PC-3 (cell line): ENCODE measurements around the gene RGS7. TPM values are rescaled to one million over a fixed set of nuclear protein-coding genes. Genes with fewer than 3 reads are reported as not detected.

ENCODE experiments used
- ATAC-seq: fragments of 200-7000 bp; cut with Tn5 transposase; 2 replicates; pipeline ENCODE4 v1.9.1; 2020; ENCODE audit warnings: mild to moderate bottlenecking, moderate library complexity
- BruUV-seq: library from RNA; stranded (reverse); fragments of 400-500 nt; replicated peaks from 2 replicates; lab custom pipeline; 2021; lab: Mats Ljungman, UMichigan
- CTCF ChIA-PET: fragments of 300-600 bp; sonication (Branson Sonifier 250); formaldehyde crosslinking; loops from one replicate; lab custom pipeline; 2022; ENCODE audit warnings: antibody characterized with exemption; lab: Charles Lee
- POLR2A ChIA-PET: fragments of 300-600 bp; sonication (Branson Sonifier 250); formaldehyde crosslinking; loops from one replicate; lab custom pipeline; 2022; ENCODE audit warnings: antibody characterized with exemption; ENCODE audit not compliant: unreplicated experiment; lab: Charles Lee
- DNase-seq: peaks from one replicate; pipeline ENCODE4 v3.0.0-alpha.2; 2015
- H2AFZ ChIP-seq: fragments of 300-600 bp; sonication (generic); 2 replicates; pipeline ENCODE4 v1.6.0; 2016; ENCODE audit warnings: antibody characterized with exemption, low read length
- H3F3A ChIP-seq: fragments of 300-600 bp; sonication (generic); one replicate; pipeline ENCODE4 v1.6.0; 2017; ENCODE audit warnings: antibody characterized with exemption, low read length, control low read depth, mild to moderate bottlenecking; ENCODE audit not compliant: unreplicated experiment
- H3K27ac ChIP-seq: fragments of 300-600 bp; sonication (generic); 2 replicates; pipeline ENCODE4 v1.5.1; 2016; ENCODE audit warnings: mild to moderate bottlenecking, low read length
- H3K27me3 ChIP-seq: fragments of 300-600 bp; sonication (generic); 2 replicates; pipeline ENCODE4 v1.6.1; 2016; ENCODE audit warnings: low read length, mixed read lengths
- H3K36me3 ChIP-seq: fragments of 300-600 bp; sonication (generic); 2 replicates; pipeline ENCODE4 v1.6.1; 2016; ENCODE audit warnings: low read depth, mixed run types, low read length, mixed read lengths
- H3K4me1 ChIP-seq: fragments of 300-600 bp; sonication (generic); 2 replicates; pipeline ENCODE4 v1.5.1; 2016; ENCODE audit warnings: low read length; ENCODE audit not compliant: insufficient read depth
- H3K4me2 ChIP-seq: fragments of 300-600 bp; sonication (generic); 2 replicates; pipeline ENCODE4 v1.6.0; 2016; ENCODE audit warnings: low read length
- H3K4me3 ChIP-seq: fragments of 300-600 bp; sonication (generic); 2 replicates; pipeline ENCODE4 v1.5.1; 2016; ENCODE audit warnings: mild to moderate bottlenecking, low read length, mixed read lengths
- H3K79me2 ChIP-seq: fragments of 300-600 bp; sonication (generic); 2 replicates; pipeline ENCODE4 v1.6.1; 2017; ENCODE audit warnings: low read length, mixed read lengths
- H3K9ac ChIP-seq: fragments of 300-600 bp; sonication (generic); 2 replicates; pipeline ENCODE4 v1.6.0; 2016; ENCODE audit warnings: mild to moderate bottlenecking, low read length
- H3K9me2 ChIP-seq: fragments of 300-600 bp; sonication (generic); replicated peaks from 2 replicates; pipeline ENCODE4 v1.6.1; 2016; ENCODE audit warnings: mixed run types, low read length, mixed read lengths
- H3K9me3 ChIP-seq: fragments of 300-600 bp; sonication (generic); 2 replicates; pipeline ENCODE4 v1.6.1; 2016; ENCODE audit warnings: low read length, mixed read lengths
- H4K20me1 ChIP-seq: fragments of 300-600 bp; sonication (generic); 2 replicates; pipeline ENCODE4 v1.6.1; 2016; ENCODE audit warnings: low read length, mixed read lengths
- EZH2 ChIP-seq: fragments of 300-600 bp; sonication (generic); IDR thresholded peaks from one replicate; pipeline ENCODE4 v1.6.1; 2017; ENCODE audit warnings: antibody characterized with exemption, mild to moderate bottlenecking, low read length; ENCODE audit not compliant: unreplicated experiment
- EZH2phosphoT487 ChIP-seq: fragments of 300-600 bp; sonication (generic); IDR thresholded peaks from 2 replicates; pipeline ENCODE4 v1.6.1; 2018; ENCODE audit warnings: mild to moderate bottlenecking, antibody characterized with exemption, low read length, borderline replicate concordance
- intact Hi-C: fragments of 100-400 bp; cut with micrococcal nuclease; formaldehyde crosslinking; loops from 2 replicates; pipeline ENCODE4 v1.9.0; 2023
- total RNA-seq: library from RNA; depleted of rRNA; stranded (reverse); fragments of >200 nt; gene quantifications from 2 replicates; pipeline ENCODE4 v1.2.3, GENCODE V29; 2014
- TF ChIP-seq, protein P1 (sequence below): fragments of 300-600 bp; sonication (generic); conservative IDR thresholded peaks from 2 replicates; pipeline ENCODE4 v1.5.1; 2017; ENCODE audit warnings: antibody characterized with exemption, low read depth, mild to moderate bottlenecking, low read length

Gene RGS7
- total RNA-seq, 1 experiment from 2014 or later = 0.15 TPM

DNA sequence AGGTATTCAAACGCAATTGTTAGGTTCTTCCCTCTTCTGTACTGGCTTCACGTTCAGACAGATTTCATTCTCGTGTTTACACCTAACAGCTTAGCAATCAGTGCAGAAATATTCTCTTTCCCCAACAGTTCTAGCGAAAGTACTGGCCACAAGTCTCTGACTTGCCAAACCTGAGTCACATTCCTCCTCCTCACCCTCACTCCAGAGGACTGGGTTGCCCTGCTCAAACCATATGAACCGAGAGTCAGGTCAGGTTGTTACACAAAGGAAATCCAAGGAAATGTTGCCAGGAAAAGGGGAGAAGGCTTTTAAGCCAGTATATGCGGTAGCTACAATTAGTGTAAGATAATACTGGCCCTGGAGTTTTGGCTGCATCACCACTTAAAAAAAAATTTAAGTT is 282.5 kb downstream of the RGS7 start:
- Histone ChIP-seq H3K9me2 (no peaks in the 10 kb centered on the region), H3K4me2 (no peak overlapping the region), H3K27me3 (peaks cover 96% of the 10 kb centered on the region), H3K36me3 (no peaks in the 10 kb centered on the region), H4K20me1 (no peaks in the 10 kb centered on the region), H2AFZ (no peak overlapping the region), H3K9ac (no peak overlapping the region), H3K4me1 (no peaks in the 10 kb centered on the region), H3K4me3 (no peak overlapping the region), H3K79me2 (no peaks in the 10 kb centered on the region), H3F3A (no peaks in the 10 kb centered on the region), H3K27ac (no peak overlapping the region), H3K9me3 (no peaks in the 10 kb centered on the region)
- ChIA-PET POLR2A (no interaction called here), CTCF (no interaction called here)
- TF ChIP-seq EZH2phosphoT487 (no peak), EZH2 (no peak)
- TF ChIP-seq, protein P1, sequence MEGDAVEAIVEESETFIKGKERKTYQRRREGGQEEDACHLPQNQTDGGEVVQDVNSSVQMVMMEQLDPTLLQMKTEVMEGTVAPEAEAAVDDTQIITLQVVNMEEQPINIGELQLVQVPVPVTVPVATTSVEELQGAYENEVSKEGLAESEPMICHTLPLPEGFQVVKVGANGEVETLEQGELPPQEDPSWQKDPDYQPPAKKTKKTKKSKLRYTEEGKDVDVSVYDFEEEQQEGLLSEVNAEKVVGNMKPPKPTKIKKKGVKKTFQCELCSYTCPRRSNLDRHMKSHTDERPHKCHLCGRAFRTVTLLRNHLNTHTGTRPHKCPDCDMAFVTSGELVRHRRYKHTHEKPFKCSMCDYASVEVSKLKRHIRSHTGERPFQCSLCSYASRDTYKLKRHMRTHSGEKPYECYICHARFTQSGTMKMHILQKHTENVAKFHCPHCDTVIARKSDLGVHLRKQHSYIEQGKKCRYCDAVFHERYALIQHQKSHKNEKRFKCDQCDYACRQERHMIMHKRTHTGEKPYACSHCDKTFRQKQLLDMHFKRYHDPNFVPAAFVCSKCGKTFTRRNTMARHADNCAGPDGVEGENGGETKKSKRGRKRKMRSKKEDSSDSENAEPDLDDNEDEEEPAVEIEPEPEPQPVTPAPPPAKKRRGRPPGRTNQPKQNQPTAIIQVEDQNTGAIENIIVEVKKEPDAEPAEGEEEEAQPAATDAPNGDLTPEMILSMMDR = no peak
- intact Hi-C loops = no loop called here
- DNase-seq (no peak), ATAC-seq (no peak)
- no TSS peak for BruUV-seq

DNA sequence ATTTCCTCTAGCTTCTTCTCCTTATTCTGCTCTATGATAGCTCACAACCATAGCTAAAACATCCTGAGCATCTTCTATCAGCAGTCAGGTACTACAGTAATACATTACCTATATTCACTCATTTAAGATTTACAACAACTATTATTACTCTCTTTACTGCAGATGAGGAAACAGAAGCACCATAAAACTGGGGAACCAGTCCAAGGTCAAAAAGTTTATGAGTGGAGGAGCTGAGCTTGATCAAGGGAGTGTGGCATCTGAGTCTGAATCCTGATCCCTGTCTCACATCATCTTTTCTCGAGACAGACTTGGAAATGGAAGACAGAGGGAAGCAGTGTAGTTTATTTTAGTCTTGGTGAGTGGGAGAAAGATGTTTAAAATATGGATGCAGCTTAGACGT is 288.6 kb downstream of the RGS7 start:
- H3K9me3 ChIP-seq = no peaks in the 10 kb centered on the region
- peaks cover 89% of the 10 kb centered on the region for H3K27me3 ChIP-seq
- no peak for ATAC-seq
- TF ChIP-seq, protein P1 = no peak
- TF ChIP-seq EZH2phosphoT487 = no peak
- no peak for TF ChIP-seq EZH2
- ChIA-PET POLR2A (no interaction called here), CTCF (no interaction called here)
- no peak overlapping the region for H2AFZ ChIP-seq
- no peaks in the 10 kb centered on the region for H3K4me1 ChIP-seq
- no peak overlapping the region for H3K4me3 ChIP-seq
- H3K4me2 ChIP-seq = no peak overlapping the region
- no peak overlapping the region for H3K9ac ChIP-seq
- H4K20me1 ChIP-seq = no peaks in the 10 kb centered on the region
- no peaks in the 10 kb centered on the region for H3K9me2 ChIP-seq
- H3K36me3 ChIP-seq = no peaks in the 10 kb centered on the region
- H3K79me2 ChIP-seq = no peaks in the 10 kb centered on the region
- DNase-seq = no peak
- H3K27ac ChIP-seq = no peak overlapping the region
- BruUV-seq = no TSS peak
- intact Hi-C loops = no loop called here
- no peaks in the 10 kb centered on the region for H3F3A ChIP-seq

DNA sequence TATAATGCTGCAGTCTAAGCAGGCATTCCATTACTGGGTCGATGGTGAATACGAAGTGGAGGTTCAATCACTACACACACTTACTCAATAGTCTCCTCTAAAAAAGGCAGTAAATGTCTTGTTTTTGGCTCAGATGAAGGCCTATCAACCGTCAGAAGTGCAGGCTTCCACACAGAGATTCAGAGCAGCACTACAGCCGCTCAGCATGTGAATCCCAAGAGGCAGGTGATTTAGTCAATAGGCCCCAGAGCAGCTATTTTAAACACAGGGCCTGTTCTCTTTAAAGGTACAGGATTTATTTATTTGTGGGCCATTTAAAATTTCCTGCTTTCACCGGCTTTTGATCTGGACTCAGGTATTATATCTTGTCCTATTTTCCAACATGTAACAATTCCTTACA is 293.7 kb downstream of the RGS7 start:
- H3K4me1 ChIP-seq = 0 out of 2 replicates have a peak, but pooled peaks cover 6% of the 10 kb centered on the region
- H3K9me2 ChIP-seq = no peaks in the 10 kb centered on the region
- no peak overlapping the region for H3K4me2 ChIP-seq
- DNase-seq = no peak
- H3F3A ChIP-seq = no peaks in the 10 kb centered on the region
- H3K27ac ChIP-seq = no peak overlapping the region
- no peaks in the 10 kb centered on the region for H3K79me2 ChIP-seq
- no peak overlapping the region for H3K4me3 ChIP-seq
- no peak overlapping the region for H2AFZ ChIP-seq
- no peak for TF ChIP-seq EZH2phosphoT487
- H3K9me3 ChIP-seq = no peaks in the 10 kb centered on the region
- H3K36me3 ChIP-seq = no peaks in the 10 kb centered on the region
- intact Hi-C loops = no loop called here
- CTCF ChIA-PET = no interaction called here
- no peak overlapping the region for H3K9ac ChIP-seq
- no TSS peak for BruUV-seq
- no peak for ATAC-seq
- peaks cover 75% of the 10 kb centered on the region for H3K27me3 ChIP-seq
- POLR2A ChIA-PET = interaction anchor here (0.5 kb wide), 1 partner anchor 29 kb away, joined by 6 read pairs; no protein-coding TSS in a partner anchor
- no peaks in the 10 kb centered on the region for H4K20me1 ChIP-seq
